ENCODE results near the gene PATL2. TPM values are rescaled to one million over a fixed set of nuclear protein-coding genes. Genes with fewer than 3 reads are reported as not detected.

Gene PATL2
- total and polyA plus RNA-seq, 2 donors (not counting 3 experiments of a cell fraction or from before 2014, with no cell fraction given): 0.18 TPM; not detected in 1

DNA sequence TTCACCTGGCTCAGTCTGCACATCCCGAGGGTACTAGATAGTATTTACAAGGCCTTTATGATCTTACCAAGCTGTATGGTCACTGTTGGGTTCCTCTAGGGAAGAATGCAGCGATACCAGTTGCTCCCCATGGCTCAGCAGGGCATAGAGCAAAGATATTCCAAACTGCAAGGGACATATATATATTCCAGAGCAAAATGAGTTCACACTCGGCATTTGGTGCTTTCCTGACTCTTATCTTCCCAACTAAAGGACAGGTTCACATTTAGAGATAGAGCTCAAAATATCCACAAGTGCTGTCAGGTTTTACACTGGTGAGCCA lies 44.1 kb downstream of the PATL2 start:
- H3K9ac ChIP-seq (replicated peaks; ENCODE audit: extremely low read depth, insufficient read depth, low read length): no peak overlapping the region
- no peak overlapping the region for H3K27ac ChIP-seq (ENCODE audit: insufficient read depth, low read depth, low read length)
- dilution Hi-C loops (cut with MboI; ENCODE audit: extremely low pct_ligation_motif_present, low sequenced_read_pairs): no loop called here
- no peak overlapping the region for H3K4me2 ChIP-seq (ENCODE audit: insufficient read depth, low read length)
- H3K4me1 ChIP-seq (ENCODE audit: control insufficient read depth, extremely low read depth, insufficient read depth, low read length): peaks cover 9% of the 10 kb centered on the region
- CTCF ChIA-PET: interaction anchor here (0.6 to 0.7 kb wide), 3 partner anchors 44 to 84 kb away, joined by 3 to 5 read pairs (median 3); partner anchors contain the start of gene PATL2
- no peak overlapping the region for H3K4me3 ChIP-seq (replicated peaks in 1 of 3; ENCODE audit: insufficient read depth in 1 of 3, low read depth in 1 of 3, low read length in 3 of 3)
- no TSS peak for BruUV-seq (replicated peaks)
- H3K9me1 ChIP-seq (replicated peaks; ENCODE audit: control insufficient read depth, extremely low read depth, insufficient read depth, low read length): no peaks in the 10 kb centered on the region
- FAIRE-seq (no peak), DNase-seq (ENCODE audit: low read depth, low spot score) (no peak)
- no peak for TF ChIP-seq MYC (IDR thresholded peaks at IDR 0.05; ENCODE audit: low read depth, low read length)
- no peak for TF ChIP-seq MAX (IDR thresholded peaks at IDR 0.05; ENCODE audit: insufficient read depth, insufficient read length)
- H2AFZ ChIP-seq (ENCODE audit: low read depth, low read length): no peak overlapping the region
- peaks cover 4 to 6% of the 10 kb centered on the region in 2 experiments for H3K27me3 ChIP-seq (ENCODE audit: control insufficient read depth in 2 of 2, insufficient read depth in 2 of 2, low read length in 2 of 2)
- no peaks in the 10 kb centered on the region for H3K9me3 ChIP-seq (replicated peaks; ENCODE audit: control insufficient read depth, insufficient read depth, low read length)
- H3K79me2 ChIP-seq (ENCODE audit: control insufficient read depth, insufficient read depth, low read length): peaks cover 4% of the 10 kb centered on the region
- intact Hi-C loops (cut with micrococcal nuclease): loop anchor here (10.0 kb wide), 1 partner anchor 258 kb away; no protein-coding TSS in a partner anchor
- H4K20me1 ChIP-seq (replicated peaks; ENCODE audit: control insufficient read depth, extremely low read depth, insufficient read depth, low read length): no peaks in the 10 kb centered on the region
- POLR2A ChIA-PET: no interaction called here
- no peaks in the 10 kb centered on the region for H3K36me3 ChIP-seq (ENCODE audit: control insufficient read depth in 2 of 2, extremely low read depth in 1 of 2, insufficient read depth in 2 of 2, low read length in 2 of 2)

DNA sequence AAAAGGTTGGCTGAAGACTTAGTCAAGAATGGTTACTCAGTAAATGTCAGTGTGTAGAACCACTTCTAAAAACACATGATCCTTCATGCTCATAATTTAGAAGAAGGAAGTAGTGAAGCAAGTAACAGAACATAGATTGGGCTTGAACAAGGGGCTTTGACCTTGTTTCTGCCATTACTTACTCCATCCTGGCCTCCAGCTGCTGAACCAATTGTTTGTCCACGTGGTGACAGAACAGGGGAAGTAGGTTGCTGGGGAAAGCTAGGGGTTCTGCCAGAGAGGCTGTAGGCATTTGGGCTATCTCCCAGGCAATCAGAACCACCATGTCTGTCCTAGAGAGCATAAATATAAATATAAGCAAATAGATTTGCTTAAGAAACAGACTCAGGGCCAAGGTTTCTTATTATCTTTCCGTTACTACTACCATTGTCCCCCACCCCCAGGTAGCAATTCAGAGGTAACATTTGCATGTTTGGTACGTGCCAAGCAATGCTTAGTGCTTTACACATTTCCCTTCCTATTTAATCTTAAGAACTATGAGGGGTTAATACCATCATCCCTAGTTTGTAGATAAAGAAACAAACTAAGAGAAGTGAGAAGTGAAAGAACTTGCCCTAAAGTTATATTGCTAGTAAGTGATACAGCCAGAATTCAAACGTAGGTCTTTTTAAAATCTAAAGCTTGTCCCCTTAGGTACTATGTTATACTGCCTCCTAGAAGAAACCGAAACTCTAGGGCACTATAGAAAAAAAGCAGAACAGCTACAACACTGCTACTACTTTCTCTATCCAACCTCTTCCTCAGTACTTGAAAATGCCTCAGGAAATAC lies 44.7 kb downstream of the PATL2 start:
- H3K4me3 ChIP-seq (replicated peaks in 1 of 3; ENCODE audit: insufficient read depth in 1 of 3, low read depth in 1 of 3, low read length in 3 of 3): no peak overlapping the region
- no peaks in the 10 kb centered on the region for H3K9me1 ChIP-seq (replicated peaks; ENCODE audit: control insufficient read depth, extremely low read depth, insufficient read depth, low read length)
- H3K4me2 ChIP-seq (ENCODE audit: insufficient read depth, low read length): no peak overlapping the region
- H3K79me2 ChIP-seq (ENCODE audit: control insufficient read depth, insufficient read depth, low read length): peaks cover 4% of the 10 kb centered on the region
- CTCF ChIA-PET: interaction anchor here (0.7 to 1.2 kb wide), 3 partner anchors 44 to 72 kb away, joined by 3 to 6 read pairs (median 5); partner anchors contain the start of gene PATL2
- no peaks in the 10 kb centered on the region for H3K36me3 ChIP-seq (ENCODE audit: control insufficient read depth in 2 of 2, extremely low read depth in 1 of 2, insufficient read depth in 2 of 2, low read length in 2 of 2)
- POLR2A ChIA-PET: no interaction called here
- DNase-seq (ENCODE audit: low read depth, low spot score) (no peak), FAIRE-seq (no peak)
- H2AFZ ChIP-seq (ENCODE audit: low read depth, low read length): no peak overlapping the region
- H3K27me3 ChIP-seq (ENCODE audit: control insufficient read depth in 2 of 2, insufficient read depth in 2 of 2, low read length in 2 of 2): peaks cover 4 to 6% of the 10 kb centered on the region in 2 experiments
- dilution Hi-C loops (cut with MboI; ENCODE audit: extremely low pct_ligation_motif_present, low sequenced_read_pairs) (no loop called here), intact Hi-C loops (cut with micrococcal nuclease) (loop anchor here (10.0 kb wide), 1 partner anchor 258 kb away; no protein-coding TSS in a partner anchor)
- no peak overlapping the region for H3K27ac ChIP-seq (ENCODE audit: insufficient read depth, low read depth, low read length)
- H3K4me1 ChIP-seq (ENCODE audit: control insufficient read depth, extremely low read depth, insufficient read depth, low read length): peaks cover 9% of the 10 kb centered on the region
- no peaks in the 10 kb centered on the region for H4K20me1 ChIP-seq (replicated peaks; ENCODE audit: control insufficient read depth, extremely low read depth, insufficient read depth, low read length)
- no peak overlapping the region for H3K9ac ChIP-seq (replicated peaks; ENCODE audit: extremely low read depth, insufficient read depth, low read length)
- TF ChIP-seq EZH2 (IDR thresholded peaks at IDR 0.05; ENCODE audit: borderline replicate concordance, low read depth, low read length, severe bottlenecking): no peak
- no peak for TF ChIP-seq JUN (IDR thresholded peaks at IDR 0.05; ENCODE audit: borderline replicate concordance, insufficient read depth, insufficient read length, low read depth)
- TF ChIP-seq MYC (IDR thresholded peaks at IDR 0.05; ENCODE audit: low read depth, low read length): no peak
- TF ChIP-seq, protein P1, sequence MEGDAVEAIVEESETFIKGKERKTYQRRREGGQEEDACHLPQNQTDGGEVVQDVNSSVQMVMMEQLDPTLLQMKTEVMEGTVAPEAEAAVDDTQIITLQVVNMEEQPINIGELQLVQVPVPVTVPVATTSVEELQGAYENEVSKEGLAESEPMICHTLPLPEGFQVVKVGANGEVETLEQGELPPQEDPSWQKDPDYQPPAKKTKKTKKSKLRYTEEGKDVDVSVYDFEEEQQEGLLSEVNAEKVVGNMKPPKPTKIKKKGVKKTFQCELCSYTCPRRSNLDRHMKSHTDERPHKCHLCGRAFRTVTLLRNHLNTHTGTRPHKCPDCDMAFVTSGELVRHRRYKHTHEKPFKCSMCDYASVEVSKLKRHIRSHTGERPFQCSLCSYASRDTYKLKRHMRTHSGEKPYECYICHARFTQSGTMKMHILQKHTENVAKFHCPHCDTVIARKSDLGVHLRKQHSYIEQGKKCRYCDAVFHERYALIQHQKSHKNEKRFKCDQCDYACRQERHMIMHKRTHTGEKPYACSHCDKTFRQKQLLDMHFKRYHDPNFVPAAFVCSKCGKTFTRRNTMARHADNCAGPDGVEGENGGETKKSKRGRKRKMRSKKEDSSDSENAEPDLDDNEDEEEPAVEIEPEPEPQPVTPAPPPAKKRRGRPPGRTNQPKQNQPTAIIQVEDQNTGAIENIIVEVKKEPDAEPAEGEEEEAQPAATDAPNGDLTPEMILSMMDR (IDR thresholded peaks at IDR 0.05; ENCODE audit: extremely low read depth in 1 of 2, insufficient read depth in 1 of 2, low read depth in 1 of 2, low read length in 2 of 2): no peak
- no peak for TF ChIP-seq FOS (IDR thresholded peaks at IDR 0.05; ENCODE audit: borderline replicate concordance, insufficient read depth, low read length)
- TF ChIP-seq POLR2AphosphoS5 (IDR thresholded peaks at IDR 0.05; ENCODE audit: insufficient read depth, low read depth, low read length): no peak
- TF ChIP-seq POLR2A (IDR thresholded peaks at IDR 0.05; ENCODE audit: low read depth, low read length): no peak
- TF ChIP-seq MAX (IDR thresholded peaks at IDR 0.05; ENCODE audit: insufficient read depth, insufficient read length): no peak
- no peak for TF ChIP-seq GATA2 (IDR thresholded peaks at IDR 0.05; ENCODE audit: insufficient read depth, insufficient read length, low read depth, low read length)
- BruUV-seq (replicated peaks): no TSS peak
- no peaks in the 10 kb centered on the region for H3K9me3 ChIP-seq (replicated peaks; ENCODE audit: control insufficient read depth, insufficient read depth, low read length)
